Measurements from ENCODE around the gene ZFYVE21.

The ZFYVE21 gene

DNA sequence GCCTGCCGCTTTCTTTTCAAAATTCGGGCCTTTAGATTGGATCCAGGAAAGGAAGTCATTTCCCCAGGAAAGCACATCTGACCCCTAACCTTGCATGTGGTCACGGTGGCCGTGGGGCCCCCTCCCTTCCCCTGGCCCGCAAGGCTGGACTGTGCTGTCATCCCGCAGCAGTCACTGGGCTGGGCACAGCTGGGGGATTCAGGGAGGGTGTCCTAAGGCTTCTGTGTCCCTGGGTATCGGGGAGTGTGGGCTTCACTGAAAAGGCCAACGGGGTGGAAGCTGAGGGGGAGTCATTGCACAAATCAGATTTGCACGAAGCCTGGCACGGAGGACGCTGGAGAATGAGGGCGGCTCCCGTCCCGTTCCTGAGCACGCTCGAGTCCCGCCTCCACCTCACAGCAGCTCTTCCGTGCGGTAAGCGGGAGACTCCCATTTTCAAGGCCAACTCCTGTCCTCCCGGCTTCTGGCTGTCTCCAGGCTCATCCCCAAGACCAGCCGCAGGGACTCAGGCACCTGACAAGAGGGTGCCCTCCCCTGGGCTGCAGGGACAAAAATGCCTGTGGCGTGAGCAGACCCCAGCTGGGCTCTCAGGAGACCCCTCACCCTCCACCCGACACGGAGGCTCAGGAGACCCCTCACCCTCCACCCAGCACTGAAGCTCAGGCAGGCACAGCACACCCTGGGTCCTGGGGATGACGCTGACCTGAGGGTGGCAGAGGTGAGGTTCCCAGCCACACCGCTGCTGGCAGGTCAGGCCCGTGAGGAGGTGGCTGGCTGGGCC is 9.9 kb upstream of the ZFYVE21 start:
- no peak for DNase-seq (ENCODE audit: low read depth, low spot score)

DNA sequence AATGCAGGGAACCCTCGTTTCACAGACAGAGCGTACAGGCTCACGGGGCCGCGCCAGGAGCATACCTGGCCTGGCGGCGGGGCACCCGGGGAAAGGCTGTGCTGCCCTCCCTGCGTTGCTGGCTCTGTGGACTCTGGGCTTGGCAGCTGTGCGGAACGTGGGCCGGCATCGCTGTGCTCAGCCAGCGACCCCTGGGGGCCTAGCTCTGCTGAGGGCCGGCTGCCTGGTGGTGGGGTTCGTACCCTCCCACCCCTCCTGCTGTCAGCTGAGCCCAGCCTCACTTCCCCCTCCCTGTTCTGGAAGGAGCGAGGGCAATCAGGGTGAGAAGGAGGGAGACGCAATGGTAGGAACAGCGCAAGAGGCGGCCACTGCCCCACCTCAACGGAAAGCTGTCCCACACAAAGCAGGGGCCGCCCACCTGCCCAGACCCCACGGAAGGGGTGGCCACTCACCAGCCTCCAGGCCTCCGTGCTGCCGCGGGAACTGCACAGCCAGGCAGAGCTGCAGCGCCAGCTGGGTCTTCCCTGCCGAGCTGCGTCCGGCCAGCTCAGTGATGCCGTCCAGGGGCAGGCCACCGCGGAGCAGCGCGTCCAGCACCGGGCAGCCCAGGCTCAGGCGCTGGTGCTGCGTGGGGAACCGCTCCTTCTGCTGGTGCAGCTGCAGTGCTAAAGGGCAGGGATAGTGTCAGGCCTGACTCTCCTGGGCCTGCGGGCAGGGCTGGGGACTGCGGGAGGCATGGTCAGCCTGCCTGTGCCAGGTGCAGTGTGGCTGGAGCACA is 8.9 kb upstream of the ZFYVE21 start:
- no peak for DNase-seq (ENCODE audit: low read depth, low spot score)

DNA sequence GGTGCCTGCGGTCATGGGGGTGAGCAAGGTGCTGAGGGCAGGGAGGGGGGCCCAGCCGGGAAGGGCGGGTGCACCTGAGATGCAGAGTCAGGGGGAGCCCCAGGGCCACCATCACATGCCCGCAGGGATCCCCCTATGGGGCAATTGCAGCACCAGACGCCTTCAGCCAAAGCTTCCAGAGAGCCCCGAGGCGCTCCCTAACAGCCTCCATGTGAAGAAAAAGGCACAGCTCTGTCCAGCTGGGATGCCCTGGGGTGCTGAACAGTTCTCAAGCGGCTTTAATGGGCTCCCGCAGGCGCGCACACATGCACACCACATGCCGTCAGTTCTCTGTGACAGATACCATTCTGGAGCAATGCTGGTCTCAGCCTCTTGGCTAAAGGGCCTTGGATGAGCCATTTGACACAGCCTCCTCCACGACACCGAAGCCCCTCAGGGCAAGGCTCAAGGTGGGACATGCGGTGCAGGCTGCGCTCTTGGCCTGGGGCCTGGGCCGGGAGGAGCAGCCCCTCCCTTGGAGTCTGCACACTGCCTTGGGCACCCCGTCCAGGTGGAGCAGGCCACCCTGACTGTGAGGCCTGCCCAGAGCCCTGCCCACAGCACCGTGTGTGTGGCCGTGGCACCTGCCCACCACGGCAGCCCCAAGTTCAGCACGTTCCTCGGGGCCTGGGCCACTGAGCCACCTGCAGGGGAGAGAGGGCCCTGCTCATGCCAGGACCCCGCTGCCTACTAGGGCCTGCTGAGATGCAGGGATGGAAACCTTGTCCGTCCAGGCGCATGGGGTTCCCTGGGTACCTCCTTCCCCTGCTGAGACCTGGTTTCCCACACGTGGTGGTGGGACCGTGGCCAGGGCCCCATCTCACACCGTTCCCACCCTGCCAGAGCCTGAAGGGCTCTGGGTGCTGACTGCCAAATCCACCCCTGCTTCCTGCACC is 8.0 kb upstream of the ZFYVE21 start:
- no peak for DNase-seq (ENCODE audit: low read depth, low spot score)

DNA sequence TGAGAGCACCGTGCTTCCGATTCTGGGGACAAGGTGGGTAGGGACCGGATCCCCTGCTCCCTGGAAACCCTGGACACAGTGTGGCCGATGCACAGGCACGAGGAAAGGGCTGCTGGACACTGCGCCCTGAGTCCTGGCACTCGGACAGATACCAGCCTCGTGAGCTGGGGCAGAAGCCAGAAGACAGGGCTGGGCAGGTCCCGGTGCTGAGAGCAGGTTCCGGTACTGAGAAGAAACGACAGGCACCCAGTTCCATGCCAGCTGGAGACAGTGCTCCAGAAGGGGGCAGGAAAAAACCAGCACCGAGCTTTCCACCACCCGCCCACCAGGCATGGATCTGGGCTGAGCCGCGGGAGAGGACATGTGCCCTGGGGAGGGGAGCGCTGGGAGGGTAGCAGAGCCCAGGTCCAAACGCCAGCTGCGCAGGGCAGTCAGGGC is 6.8 kb upstream of the ZFYVE21 start:
- no peak for DNase-seq (ENCODE audit: low read depth, low spot score)

DNA sequence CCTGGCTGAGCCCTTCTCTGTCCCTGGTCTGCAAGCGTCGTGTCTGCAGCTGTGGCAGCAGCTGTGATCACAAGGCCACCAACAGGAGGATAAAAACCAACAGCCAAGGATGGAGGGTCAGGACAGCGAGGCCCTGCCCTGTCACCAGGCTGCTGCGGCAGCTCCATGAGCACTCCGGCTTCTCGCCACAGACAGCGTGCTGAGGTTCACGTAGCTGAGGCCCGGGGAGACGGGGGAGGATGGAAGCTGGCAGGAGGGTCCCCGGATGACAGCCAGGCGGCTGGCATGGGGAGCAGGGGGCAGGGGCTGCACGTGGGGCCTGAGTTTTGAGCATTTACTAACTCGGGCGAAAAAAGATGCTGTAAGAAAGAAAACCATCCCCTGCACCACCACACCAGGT is 5.8 kb upstream of the ZFYVE21 start:
- no peak for DNase-seq (ENCODE audit: low read depth, low spot score)

DNA sequence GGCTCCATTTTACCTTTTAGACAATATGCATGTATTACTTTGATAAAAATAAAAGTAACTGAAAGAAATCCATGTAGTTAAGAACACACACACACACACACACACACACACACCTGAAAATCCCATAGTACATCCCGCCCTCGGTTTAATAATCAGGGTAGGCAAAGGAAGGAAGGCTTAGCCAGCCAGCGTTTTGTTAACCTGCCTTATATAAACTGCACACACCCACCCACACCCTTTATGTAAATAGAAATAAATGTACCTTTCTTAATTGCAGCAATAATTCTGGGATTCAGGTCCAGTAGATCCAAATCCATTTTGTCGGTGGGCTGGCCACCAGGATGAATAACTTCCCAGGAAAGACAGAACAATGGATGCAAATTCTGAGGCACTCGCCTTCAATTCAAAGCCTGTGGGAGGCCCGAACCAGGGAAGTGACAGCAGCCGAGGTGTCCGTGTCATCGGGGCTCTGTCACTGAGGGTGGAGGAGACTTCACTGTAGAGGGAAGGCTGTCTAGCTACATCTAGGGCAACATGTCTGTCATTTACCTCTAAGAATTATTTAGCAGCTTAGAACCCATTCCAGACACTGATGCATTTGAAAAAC is 4.7 kb upstream of the ZFYVE21 start:
- no peak for DNase-seq (ENCODE audit: low read depth, low spot score)

DNA sequence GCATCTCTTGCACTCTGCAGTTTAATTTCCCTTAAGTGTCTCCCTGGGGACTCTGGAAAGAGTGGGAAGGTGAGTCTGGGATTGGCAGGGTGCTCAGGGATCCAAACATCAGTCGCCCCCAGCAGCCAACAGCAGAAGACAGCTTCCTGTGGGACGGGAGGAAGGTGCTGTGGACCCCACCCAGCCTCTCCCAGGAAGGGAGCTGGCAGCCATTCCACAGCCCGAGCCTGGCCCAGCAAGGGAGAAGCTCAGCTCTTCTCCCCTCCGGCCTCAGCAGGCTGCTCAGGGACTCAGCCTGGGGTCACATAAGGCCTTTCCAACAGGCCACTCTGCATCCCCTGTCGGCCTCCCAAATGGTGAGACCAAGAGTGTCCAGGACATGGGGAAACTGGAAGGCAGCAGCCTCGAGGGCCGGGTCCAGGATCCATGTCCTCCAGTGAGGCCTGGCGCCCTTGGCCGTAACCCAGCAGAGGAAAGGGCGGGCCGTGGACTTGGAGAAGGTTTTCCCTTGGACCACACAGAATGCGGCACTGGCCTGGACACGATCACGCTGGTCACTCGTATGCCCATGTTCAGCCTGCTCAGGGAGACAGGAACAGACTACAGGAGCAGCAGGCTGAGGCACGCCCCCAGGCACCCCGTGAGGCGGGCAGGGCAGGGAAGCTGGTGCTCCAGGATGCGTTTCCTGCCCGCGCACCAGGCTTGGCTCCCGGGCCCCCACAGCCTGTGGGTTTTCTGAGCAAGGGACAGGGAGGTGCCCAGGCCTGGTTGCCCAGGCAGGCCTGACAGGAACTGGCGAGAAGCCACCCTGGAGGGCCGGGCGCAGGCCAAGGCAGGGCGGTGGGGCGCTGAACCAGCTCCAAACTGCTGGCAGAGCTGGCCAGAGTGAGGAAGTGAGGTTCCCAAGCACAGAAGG is 3.8 kb upstream of the ZFYVE21 start:
- peak; percentile 40 for DNase-seq (ENCODE audit: low read depth, low spot score)

DNA sequence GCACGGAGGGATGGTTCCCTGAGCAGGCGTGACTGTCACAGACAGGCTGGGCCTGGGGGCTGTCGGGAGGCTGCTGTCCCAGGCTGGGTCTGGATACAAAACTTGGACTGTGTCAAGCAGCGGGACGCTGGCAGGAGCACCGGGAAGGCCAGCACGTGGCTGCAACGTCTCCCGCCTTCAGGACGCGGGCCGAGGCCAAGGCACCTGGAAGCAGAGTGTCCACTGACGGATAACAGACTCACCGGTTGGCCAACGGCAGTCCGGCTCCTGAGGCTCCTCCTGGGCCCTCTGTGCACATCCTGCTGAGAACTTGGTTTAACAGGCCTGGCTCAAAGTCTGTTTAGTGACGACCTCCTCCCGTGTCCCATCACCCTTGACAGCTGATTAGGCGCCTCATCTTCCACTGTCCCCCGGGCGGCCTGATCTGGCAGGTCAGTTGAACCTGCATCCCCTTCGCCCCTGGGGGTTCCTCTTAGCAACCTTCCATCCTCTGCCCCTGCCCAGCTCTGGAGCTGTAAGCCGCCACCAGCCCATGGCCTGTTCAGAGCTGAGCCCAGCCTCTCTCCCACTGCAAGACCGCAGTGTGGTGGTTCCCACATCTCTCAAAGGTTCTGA is 2.9 kb upstream of the ZFYVE21 start:
- DNase-seq (ENCODE audit: low read depth, low spot score): no peak

DNA sequence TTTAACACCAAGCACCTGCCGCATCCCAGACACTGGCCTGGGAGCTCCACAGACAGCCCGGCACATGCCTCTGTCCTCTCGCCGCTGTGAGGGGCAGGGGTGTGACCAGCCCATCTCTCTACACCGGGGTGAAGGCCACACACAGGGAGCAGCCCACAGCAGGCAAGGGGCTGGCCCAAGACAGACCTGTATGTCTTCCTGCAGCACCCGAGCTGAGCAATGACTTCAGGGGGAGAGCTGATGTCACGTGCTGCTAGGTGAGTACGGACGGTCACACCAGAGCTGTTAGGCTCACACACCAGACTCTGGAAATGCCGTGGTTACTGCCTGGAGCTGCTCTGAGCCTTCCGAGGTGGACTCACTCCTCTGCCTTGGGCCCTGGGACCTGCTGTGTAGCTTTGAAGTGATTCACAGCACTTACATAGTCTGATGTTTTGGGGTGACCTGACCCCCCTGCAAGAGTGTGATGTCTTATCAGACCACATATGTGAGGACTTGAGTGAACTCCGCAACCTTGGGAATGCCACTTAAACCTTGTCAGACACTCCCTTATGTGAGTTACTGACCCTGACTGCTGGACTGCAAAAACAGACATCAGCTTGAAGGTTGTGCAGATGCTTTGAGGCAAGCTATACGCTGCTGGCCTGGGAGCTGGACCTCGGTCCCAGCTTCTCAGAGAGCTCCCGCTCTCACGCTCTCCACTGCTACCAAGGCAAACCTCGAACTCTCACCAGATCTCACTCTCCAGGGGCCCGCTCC is 2.1 kb upstream of the ZFYVE21 start:
- no peak for DNase-seq (ENCODE audit: low read depth, low spot score)

DNA sequence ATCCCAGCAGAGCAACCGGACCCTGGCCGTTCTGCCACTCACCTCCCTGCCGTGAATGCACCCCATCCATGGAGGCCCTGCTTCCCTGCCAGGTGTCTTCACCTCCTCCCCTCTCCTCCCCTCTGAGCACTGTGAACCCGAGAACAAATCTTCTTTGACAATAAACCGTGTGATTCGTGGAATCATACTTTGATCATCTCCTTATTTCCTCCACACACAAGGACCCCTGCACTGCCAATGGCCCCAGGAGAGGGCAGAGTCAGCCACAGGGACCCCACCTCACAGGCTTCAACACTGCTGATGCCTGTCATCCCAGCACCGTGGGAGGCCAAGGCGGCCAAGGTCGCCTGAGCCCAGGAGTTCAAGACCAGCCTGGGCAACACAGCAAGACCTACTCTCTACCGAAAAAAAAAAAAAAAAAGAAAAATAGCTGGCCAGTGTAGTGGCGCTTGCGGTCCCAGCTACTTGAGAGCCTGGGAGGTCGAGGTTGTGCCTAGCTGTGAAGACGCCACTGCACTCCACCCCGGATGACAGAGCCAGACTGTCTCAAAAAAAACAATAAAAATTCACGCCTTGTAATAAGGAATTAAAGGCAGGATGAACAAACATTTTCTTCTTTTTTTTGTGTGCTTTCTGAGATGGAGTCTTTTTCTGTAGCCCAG is 1.4 kb upstream of the ZFYVE21 start:
- DNase-seq (ENCODE audit: low read depth, low spot score): no peak

DNA sequence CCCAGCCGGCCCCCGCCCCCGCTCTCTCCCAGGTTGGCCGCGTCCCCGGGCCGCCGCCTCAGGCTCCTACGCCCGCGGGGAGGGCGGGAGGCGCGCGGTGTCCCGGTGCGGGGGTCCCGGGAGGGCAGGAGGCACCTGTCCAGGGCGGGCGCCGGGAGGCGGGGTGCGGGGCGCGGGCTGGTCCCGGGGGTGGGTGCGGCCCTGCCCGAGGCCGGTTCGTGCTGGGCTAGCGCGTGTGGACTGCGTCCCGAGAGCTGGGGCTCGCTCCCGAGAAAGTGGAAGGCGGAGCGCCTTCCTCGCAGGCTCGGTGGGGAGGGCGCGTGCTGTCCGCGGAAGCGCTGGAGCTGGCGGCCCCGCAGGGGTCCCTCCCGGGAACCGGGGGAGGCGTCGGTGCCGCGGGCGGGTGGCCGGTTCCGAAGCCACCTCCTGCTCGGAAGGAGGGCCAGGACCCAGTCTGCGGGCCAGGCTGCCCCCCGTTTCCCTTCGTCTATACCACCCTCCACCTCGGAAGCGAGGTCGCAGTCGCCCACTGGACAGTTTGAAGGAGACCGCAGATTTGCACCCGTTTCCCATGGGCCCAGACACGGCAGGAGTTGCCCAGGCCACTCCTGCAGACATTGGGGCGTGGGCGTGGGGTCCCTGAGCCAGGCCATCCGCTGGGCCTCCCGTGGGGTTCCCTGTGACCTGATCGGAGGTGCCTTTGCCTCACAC is 636 bp downstream of the ZFYVE21 start:
- peak; percentile 62 for DNase-seq (ENCODE audit: low read depth, low spot score)

DNA sequence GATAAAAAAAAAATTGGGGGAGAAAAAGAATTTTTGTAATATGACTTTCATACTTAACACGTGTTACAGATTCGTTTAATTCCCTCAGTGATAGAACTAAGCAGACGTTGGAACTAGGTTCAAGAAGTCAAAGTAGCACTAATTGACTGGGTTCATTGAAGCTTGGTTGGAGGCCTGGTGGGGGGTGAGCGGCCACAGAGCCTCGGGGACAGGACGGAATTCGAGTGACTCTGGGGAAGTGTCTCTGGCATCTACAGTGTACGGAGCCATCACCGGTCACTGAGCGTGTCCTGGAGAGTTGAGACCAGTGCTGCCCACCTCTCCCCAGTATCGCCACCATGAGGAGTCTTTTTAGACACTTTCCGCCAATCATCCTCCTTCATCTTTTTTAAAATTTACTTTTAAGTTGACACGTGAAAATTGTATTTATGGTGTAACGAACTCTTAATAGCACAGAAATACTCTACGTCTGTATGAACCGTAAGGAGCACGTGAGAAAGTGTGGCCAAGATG is 1.3 kb downstream of the ZFYVE21 start:
- no peak for DNase-seq (ENCODE audit: low read depth, low spot score)

DNA sequence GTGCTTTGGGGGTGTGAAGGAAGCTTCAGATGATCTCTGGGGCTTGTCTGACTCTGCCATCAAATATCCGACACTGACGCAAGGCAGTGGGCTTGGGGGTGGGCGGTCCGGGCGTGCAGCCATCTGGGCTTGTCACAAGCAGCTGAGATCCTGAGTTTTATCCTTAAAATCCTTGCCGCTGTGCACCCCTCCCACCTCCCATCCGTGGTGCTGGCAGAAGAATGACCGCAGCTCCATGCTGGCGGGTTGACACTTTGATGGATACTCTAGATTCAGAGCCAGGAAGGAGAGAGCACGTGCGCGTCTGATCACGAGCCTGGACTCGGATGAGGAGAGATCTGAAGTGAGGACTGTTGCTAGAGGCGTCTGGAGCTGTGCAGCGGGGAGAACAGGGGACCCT is 3.0 kb downstream of the ZFYVE21 start:
- peak; percentile 41 for DNase-seq (ENCODE audit: low read depth, low spot score)

DNA sequence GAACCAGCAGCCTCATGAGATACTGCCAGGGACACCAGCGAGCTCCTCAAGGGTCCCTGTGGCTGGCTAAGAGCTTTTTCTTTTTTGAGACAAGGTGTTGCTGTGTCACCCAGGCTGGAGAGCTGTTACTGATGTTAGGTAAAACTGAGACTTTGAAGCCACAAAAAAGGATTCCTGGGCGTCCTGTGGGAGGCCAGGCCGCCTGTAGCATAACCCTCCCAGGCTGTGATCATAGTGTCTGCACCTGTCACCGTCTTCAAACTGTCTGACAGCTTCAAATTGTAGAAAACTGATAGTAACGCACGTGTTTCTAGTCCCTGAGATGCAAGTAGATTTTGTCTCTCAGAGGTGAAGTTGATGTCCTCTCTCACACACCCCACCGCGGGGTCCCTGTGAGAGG is 4.1 kb downstream of the ZFYVE21 start:
- no peak for DNase-seq (ENCODE audit: low read depth, low spot score)

DNA sequence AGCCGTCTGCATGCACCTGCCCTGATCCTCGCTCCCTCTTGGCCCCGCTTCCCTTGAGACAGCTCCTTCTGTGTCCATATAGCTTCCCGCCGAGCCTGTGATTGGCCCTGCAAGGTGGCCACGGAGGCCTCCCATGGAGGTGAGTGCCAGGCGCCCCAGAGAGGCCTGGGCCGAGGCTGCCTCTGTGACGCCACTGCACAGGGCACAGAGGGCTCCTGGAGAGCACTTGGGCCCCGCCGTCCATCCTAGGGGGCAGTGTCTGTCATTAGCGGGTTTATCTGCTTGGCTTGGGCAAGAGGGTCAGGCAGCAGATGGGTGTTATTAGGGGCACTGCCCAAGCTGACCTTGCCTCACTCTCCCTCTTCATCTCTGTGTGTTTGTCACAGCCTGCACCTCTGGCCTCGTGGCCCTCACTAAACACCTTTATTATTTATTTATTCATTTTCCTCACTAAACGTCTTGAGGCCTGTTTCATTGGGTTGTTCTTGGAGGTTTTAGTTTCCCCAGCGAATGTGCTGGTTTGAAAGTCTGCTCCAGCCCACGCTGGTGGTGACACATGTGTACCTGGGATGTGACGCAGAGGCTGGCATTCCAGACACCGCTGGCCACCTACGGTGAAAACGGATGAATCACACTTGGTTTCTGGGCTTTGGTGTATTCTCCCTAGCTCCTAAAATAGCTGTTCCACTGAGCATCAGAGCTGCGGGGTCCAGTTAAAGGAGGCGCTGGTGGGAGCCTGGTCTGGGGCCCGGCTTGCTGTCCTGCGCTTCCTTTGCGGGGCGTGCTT is 5.9 kb downstream of the ZFYVE21 start:
- peak; percentile 93 for DNase-seq (ENCODE audit: low read depth, low spot score)

DNA sequence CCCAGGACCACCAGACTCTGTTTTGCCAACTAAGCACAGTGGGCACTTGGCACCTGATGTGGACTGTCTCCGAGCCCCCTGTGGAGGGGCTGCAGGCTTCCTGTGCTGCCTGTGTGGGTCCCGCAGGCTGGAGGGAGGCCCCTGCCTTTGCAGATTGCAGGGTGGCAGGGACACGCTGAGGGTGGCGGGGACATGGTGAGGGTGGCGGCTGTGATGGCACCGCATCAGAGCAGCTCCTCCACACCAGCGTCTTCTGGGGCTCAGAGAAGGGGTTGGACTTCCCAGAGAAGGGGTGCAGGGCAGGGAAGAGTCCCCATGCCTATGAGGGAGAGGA is 8.1 kb downstream of the ZFYVE21 start:
- DNase-seq (ENCODE audit: low read depth, low spot score): no peak

DNA sequence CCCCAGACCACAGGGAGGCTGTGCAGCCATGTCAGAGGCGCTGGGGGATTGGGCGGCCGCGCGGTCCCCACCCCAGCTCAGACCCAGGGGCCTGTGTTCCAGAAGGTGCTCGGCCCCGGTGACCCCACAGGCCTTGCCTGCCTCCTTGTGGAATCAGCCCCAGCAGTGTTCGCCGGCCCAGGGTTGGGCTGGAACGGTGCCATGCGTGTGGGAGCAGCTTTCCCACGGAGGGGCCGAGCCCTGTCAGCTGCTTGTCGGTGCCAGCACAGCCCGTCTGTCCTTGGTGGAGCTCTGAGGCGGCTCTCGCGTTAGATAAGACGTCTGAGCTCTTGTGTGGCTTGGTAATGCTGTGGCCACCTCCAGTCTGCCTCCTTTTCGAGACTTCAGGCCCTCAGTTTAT is 8.5 kb downstream of the ZFYVE21 start:
- DNase-seq (ENCODE audit: low read depth, low spot score): peak; percentile 82
